NCI-H345 treated with DMSO at 0.1 percent for 48 hours (cell line): ENCODE results near the gene ZP1.
A peak's percentile ranks its signal among the peaks of the same experiment; 100 is the strongest.
"Not testable (repeated sequence)": the region's sequence is repeated elsewhere in the genome, so short reads cannot be mapped to it uniquely, and the experiment has no call there.

Experiments
- DNase-seq: peaks from one replicate; lab custom pipeline; 2025; ENCODE audit not compliant: unreplicated experiment; lab: John Stamatoyannopoulos, UW

Gene ZP1, protein sequence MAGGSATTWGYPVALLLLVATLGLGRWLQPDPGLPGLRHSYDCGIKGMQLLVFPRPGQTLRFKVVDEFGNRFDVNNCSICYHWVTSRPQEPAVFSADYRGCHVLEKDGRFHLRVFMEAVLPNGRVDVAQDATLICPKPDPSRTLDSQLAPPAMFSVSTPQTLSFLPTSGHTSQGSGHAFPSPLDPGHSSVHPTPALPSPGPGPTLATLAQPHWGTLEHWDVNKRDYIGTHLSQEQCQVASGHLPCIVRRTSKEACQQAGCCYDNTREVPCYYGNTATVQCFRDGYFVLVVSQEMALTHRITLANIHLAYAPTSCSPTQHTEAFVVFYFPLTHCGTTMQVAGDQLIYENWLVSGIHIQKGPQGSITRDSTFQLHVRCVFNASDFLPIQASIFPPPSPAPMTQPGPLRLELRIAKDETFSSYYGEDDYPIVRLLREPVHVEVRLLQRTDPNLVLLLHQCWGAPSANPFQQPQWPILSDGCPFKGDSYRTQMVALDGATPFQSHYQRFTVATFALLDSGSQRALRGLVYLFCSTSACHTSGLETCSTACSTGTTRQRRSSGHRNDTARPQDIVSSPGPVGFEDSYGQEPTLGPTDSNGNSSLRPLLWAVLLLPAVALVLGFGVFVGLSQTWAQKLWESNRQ

GRCh38 chr11:60866911-60867870 is at the start of gene ZP1:
TSS of gene ZP1 (plus strand) at chr11:60867542. CDS start at chr11:60867562, 20 bp downstream.
- DNase-seq: no peak

DNA sequence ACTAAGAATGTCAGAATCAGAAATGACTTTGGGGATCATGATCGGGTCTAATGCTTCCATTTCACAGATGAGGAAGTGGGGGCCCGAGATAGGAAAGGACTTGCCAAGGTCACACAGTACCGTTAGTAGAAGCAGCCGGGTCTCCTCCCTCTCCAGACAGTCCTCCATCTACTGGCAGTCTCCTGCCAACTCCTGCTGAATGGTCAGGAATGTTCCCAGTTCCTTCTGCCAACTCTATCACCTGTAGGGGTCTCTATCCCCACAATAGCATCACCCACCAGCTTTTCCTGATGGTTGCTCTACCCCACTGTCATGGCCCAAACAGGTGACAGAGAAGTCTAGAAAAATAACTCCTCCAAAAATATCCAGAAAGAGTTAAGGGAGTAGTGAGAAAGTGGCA is 49.3 kb upstream of the ZP1 start:
- no peak for DNase-seq

DNA sequence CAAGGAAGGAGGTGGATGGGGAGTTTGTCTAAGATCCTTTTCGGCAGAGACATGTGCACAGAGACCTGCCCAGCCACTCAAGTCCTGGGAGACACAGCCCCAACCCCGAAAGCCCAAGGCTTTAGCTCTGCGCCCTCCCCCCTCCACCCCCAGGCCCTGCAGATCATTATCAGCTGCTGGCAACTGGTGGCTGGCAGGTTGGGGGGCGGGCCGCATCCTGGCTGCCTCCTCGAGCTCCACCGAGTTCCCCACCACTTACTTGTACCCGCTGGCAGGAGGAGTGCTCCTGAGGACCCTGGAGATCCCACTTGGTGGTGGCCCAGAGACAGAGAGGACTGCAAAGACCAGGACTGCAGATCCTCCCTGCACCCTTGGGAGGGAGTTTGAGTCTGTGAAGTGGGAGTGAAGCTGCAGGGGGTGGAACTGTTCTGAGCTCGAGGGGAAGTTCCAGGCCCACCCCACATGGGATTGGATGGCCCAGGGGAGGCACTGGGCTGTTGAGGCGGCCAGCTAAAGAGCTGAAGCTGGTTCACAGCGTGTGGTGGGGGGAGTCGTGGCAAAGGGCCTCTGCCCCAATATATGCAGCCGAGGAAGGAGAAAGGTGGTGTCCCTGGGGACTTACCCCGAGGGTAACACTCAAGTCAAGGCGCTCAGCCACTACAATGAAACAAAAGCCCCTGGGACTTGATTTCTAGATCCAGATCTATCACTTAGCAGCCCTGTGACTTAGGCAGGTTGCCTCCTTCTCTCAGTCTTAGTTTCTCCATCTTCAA is 45.3 kb upstream of the ZP1 start:
- DNase-seq: no peak

- not testable (repeated sequence) for DNase-seq
Measured at GRCh38 chr11:60823745-60824306, 43.5 kb upstream of the ZP1 start.

GRCh38 chr11:60825118-60825517 is 42.2 kb upstream of the ZP1 start:
- DNase-seq: no peak

- DNase-seq: no peak
Measured at GRCh38 chr11:60825790-60826189, 41.6 kb upstream of the ZP1 start.

GRCh38 chr11:60830478-60831142 is 36.7 kb upstream of the ZP1 start:
- no peak for DNase-seq

GRCh38 chr11:60831143-60831500 is 36.2 kb upstream of the ZP1 start:
- DNase-seq: peak; percentile 61

DNA sequence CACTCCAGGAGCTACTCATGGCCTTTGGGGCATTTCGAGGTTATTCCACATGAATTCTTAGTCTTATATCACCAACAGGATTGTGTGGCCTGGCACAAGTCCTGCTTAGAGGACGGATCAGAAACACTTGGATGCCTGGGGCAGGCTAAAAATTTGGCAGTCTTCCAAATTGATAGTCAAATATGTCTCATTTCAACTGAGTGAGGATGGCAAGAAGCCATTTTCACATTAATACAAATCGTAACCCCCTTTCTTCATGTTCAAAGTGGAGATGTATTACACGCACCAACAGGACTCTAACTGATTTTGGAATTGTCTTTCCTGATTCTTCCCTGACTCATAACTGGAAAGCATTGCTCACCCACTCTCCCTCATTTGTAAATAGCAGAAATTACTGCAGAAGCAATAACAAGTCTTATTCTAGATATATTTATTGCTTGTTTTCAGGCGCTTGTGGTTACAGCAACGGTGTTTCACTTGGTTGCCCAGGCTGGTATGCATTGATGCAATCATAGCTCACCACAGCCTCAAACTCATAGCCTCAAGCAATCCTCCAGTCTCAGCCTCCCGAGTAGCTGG is 35.8 kb upstream of the ZP1 start:
- peak; percentile 29 for DNase-seq

- no peak for DNase-seq
Measured at GRCh38 chr11:60834742-60835533, 32.4 kb upstream of the ZP1 start.

- DNase-seq: no peak
Measured at GRCh38 chr11:60835534-60835846, 31.9 kb upstream of the ZP1 start.

GRCh38 chr11:60836866-60837515 is 30.4 kb upstream of the ZP1 start:
- no peak for DNase-seq

GRCh38 chr11:60838132-60838531 is 29.2 kb upstream of the ZP1 start:
- DNase-seq: no peak

- DNase-seq: no peak
Measured at GRCh38 chr11:60840470-60841430, 26.6 kb upstream of the ZP1 start.

- peak; percentile 76 for DNase-seq
Measured at GRCh38 chr11:60841797-60842667, 25.3 kb upstream of the ZP1 start, which contains the start of gene CCDC86. TSS of gene CCDC86 (plus strand) at chr11:60842113. CDS start at chr11:60842125, 12 bp downstream.
